Measurements from ENCODE around the gene RUSC1. TPM values are rescaled to one million over a fixed set of nuclear protein-coding genes. Genes with fewer than 3 reads are reported as not detected.

The RUSC1 gene
- polyA plus RNA-seq, 1 of the 3 experiments (the other 2 are of a cell fraction), result 49.9 TPM

DNA sequence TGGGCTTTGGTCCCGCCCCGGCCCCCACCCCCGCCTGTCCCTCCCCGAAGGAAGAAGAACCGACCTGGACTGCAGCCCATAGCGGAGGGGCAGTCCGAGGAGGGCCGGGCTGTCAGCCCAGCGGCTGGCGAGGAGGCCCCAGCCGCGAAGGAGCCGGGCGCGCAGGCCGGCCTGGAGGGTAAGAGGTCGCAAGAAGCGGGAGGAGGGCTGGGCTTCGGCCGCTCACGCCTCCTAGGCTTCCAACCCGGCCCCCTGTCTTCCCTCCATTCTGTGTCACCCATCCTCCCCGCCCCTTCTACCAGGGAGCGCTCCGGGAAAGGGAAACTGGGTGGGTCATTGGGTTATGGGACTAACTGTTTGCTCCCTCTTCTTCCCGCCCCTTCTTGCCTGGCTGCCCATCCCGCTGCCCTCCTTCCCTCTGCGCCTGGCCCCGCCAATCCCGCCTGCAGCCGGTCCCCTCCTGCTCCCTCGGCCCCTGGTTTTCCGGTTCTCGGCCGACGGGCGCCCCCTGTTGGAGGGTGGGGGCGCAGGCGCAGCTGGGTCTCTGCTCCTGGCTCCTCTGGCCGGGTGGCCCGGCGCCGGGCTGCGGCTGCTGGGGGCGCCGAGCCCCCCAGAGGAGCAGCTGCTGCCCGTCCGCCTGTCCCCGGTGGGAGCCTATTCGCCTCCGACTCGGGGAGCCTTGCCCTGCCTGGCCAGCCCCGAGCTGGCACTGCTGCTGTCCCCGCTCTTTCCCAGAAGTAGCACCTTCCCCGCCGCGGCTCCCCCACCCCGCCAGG is 2.4 kb downstream of the RUSC1 start:
- Histone ChIP-seq H3K4me2 (peak overlapping the region; percentile 97), H3K27me3 (ENCODE audit: insufficient read depth) (no peaks in the 10 kb centered on the region), H2AFZ (ENCODE audit: low read depth) (no peak overlapping the region; the same call in 1 of the 2 replicates), H3K36me3 (replicated peaks in 1 of 2; ENCODE audit: control insufficient read depth in 1 of 2, insufficient read depth in 2 of 2, low read length in 1 of 2) (peaks cover 13 to 24% of the 10 kb centered on the region in 2 experiments), H3K4me3 (ENCODE audit: low read depth in 2 of 2, low read length in 1 of 2) (peak overlapping the region; percentile 84 to 95), H4K20me1 (ENCODE audit: insufficient read depth) (0 out of 2 replicates have a peak, but pooled peaks cover 5% of the 10 kb centered on the region), H3K79me2 (ENCODE audit: insufficient read depth) (peaks cover 39% of the 10 kb centered on the region), H3K9me3 (no peaks in the 10 kb centered on the region), H3K27ac (ENCODE audit: low read depth in 2 of 2, low read length in 1 of 2) (peak overlapping the region; percentile 95), H3K9me2 (no peaks in the 10 kb centered on the region), H3K4me1 (ENCODE audit: control insufficient read depth in 1 of 2, insufficient read depth in 2 of 2, low read depth in 1 of 2, low read length in 1 of 2) (peaks cover 12 to 37% of the 10 kb centered on the region in 2 experiments), H3K9ac (peak overlapping the region; percentile 85), H3F3A (replicated peaks; ENCODE audit: insufficient read depth) (peaks cover 21% of the 10 kb centered on the region)
- WGBS (ENCODE audit: low lambda C conversion rate), result 2% methylated on average over 27 of the region's 58 CpGs
- DNase-seq, result peak; percentile 94
- ChIA-PET POLR2A (interaction anchor here (0.9 to 1.4 kb wide), 4 partner anchors 46 to 240 kb away, joined by 3 to 4 read pairs (median 4); partner anchors contain the start of genes ASH1L, CLK2 and SCAMP3), CTCF (interaction anchor here (0.5 to 11.6 kb wide), 26 partner anchors 10 to 842 kb away, joined by 3 to 184 read pairs (median 5); partner anchors contain the start of genes CLK2, ENTREP3, FDPS and HCN3)
- TF ChIP-seq TAF1 (IDR thresholded peaks at IDR 0.05; ENCODE audit: borderline replicate concordance, low read depth, low read length), result peak; percentile 50; the same call in 1 of the 2 replicates
- 0 out of 2 replicates have a peak, but pooled peaks have one; percentile 58 for TF ChIP-seq YY1 (IDR thresholded peaks at IDR 0.05; ENCODE audit: low read depth)
- TF ChIP-seq RCOR1 (IDR thresholded peaks at IDR 0.05; ENCODE audit: low read length), result no peak
- peak; percentile 63 for TF ChIP-seq NRF1 (IDR thresholded peaks at IDR 0.05; ENCODE audit: low read depth, low read length)
- TF ChIP-seq, protein P1, sequence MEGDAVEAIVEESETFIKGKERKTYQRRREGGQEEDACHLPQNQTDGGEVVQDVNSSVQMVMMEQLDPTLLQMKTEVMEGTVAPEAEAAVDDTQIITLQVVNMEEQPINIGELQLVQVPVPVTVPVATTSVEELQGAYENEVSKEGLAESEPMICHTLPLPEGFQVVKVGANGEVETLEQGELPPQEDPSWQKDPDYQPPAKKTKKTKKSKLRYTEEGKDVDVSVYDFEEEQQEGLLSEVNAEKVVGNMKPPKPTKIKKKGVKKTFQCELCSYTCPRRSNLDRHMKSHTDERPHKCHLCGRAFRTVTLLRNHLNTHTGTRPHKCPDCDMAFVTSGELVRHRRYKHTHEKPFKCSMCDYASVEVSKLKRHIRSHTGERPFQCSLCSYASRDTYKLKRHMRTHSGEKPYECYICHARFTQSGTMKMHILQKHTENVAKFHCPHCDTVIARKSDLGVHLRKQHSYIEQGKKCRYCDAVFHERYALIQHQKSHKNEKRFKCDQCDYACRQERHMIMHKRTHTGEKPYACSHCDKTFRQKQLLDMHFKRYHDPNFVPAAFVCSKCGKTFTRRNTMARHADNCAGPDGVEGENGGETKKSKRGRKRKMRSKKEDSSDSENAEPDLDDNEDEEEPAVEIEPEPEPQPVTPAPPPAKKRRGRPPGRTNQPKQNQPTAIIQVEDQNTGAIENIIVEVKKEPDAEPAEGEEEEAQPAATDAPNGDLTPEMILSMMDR (IDR thresholded peaks at IDR 0.05), result peak; percentile 82
- TF ChIP-seq RAD21 (IDR thresholded peaks at IDR 0.05; ENCODE audit: low read length), result peak; percentile 76
- TF ChIP-seq, protein P2, sequence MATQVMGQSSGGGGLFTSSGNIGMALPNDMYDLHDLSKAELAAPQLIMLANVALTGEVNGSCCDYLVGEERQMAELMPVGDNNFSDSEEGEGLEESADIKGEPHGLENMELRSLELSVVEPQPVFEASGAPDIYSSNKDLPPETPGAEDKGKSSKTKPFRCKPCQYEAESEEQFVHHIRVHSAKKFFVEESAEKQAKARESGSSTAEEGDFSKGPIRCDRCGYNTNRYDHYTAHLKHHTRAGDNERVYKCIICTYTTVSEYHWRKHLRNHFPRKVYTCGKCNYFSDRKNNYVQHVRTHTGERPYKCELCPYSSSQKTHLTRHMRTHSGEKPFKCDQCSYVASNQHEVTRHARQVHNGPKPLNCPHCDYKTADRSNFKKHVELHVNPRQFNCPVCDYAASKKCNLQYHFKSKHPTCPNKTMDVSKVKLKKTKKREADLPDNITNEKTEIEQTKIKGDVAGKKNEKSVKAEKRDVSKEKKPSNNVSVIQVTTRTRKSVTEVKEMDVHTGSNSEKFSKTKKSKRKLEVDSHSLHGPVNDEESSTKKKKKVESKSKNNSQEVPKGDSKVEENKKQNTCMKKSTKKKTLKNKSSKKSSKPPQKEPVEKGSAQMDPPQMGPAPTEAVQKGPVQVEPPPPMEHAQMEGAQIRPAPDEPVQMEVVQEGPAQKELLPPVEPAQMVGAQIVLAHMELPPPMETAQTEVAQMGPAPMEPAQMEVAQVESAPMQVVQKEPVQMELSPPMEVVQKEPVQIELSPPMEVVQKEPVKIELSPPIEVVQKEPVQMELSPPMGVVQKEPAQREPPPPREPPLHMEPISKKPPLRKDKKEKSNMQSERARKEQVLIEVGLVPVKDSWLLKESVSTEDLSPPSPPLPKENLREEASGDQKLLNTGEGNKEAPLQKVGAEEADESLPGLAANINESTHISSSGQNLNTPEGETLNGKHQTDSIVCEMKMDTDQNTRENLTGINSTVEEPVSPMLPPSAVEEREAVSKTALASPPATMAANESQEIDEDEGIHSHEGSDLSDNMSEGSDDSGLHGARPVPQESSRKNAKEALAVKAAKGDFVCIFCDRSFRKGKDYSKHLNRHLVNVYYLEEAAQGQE (IDR thresholded peaks at IDR 0.05; ENCODE audit: low read depth, low read length), result no peak
- TF ChIP-seq, protein P3, sequence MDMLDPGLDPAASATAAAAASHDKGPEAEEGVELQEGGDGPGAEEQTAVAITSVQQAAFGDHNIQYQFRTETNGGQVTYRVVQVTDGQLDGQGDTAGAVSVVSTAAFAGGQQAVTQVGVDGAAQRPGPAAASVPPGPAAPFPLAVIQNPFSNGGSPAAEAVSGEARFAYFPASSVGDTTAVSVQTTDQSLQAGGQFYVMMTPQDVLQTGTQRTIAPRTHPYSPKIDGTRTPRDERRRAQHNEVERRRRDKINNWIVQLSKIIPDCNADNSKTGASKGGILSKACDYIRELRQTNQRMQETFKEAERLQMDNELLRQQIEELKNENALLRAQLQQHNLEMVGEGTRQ (IDR thresholded peaks at IDR 0.05; ENCODE audit: borderline replicate concordance, low read depth, low read length), result no peak
- TF ChIP-seq, protein P4, sequence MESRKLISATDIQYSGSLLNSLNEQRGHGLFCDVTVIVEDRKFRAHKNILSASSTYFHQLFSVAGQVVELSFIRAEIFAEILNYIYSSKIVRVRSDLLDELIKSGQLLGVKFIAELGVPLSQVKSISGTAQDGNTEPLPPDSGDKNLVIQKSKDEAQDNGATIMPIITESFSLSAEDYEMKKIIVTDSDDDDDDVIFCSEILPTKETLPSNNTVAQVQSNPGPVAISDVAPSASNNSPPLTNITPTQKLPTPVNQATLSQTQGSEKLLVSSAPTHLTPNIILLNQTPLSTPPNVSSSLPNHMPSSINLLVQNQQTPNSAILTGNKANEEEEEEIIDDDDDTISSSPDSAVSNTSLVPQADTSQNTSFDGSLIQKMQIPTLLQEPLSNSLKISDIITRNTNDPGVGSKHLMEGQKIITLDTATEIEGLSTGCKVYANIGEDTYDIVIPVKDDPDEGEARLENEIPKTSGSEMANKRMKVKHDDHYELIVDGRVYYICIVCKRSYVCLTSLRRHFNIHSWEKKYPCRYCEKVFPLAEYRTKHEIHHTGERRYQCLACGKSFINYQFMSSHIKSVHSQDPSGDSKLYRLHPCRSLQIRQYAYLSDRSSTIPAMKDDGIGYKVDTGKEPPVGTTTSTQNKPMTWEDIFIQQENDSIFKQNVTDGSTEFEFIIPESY (IDR thresholded peaks at IDR 0.05; ENCODE audit: borderline replicate concordance, low read depth), result no peak
- TF ChIP-seq, protein P5, sequence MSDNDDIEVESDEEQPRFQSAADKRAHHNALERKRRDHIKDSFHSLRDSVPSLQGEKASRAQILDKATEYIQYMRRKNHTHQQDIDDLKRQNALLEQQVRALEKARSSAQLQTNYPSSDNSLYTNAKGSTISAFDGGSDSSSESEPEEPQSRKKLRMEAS (IDR thresholded peaks at IDR 0.05; ENCODE audit: low read depth), result peak; percentile 45
- TF ChIP-seq RFX5 (IDR thresholded peaks at IDR 0.05; ENCODE audit: low read length), result no peak
- no peak for TF ChIP-seq FOXJ3 (CRISPR knock-in tag; IDR thresholded peaks at IDR 0.05)
- peak; percentile 55 for TF ChIP-seq SMC3 (IDR thresholded peaks at IDR 0.05; ENCODE audit: low read depth, low read length)
- TF ChIP-seq JUND (IDR thresholded peaks at IDR 0.05), result no peak
- peak; percentile 58 for TF ChIP-seq GABPA (IDR thresholded peaks at IDR 0.05; ENCODE audit: low read depth)
- TF ChIP-seq MEF2A (IDR thresholded peaks at IDR 0.05; ENCODE audit: borderline replicate concordance, low read depth), result no peak
- TF ChIP-seq GATA2 (CRISPR knock-in tag; IDR thresholded peaks at IDR 0.05), result no peak
- TF ChIP-seq RXRA (IDR thresholded peaks at IDR 0.05; ENCODE audit: borderline replicate concordance, low read depth), result peak; percentile 25; the same call in 1 of the 2 replicates
- 0 out of 4 replicates have a peak, but pooled peaks of 1 of the 2 experiments have one; percentile 21 for TF ChIP-seq EP300 (IDR thresholded peaks at IDR 0.05; ENCODE audit: borderline replicate concordance in 1 of 2, low read depth in 1 of 2, low read length in 1 of 2)
- no peak for TF ChIP-seq POLR2AphosphoS5 (IDR thresholded peaks at IDR 0.05; ENCODE audit: low read depth, low read length)
- TF ChIP-seq ELF1 (IDR thresholded peaks at IDR 0.05), result peak; percentile 50
- TF ChIP-seq, protein P6, sequence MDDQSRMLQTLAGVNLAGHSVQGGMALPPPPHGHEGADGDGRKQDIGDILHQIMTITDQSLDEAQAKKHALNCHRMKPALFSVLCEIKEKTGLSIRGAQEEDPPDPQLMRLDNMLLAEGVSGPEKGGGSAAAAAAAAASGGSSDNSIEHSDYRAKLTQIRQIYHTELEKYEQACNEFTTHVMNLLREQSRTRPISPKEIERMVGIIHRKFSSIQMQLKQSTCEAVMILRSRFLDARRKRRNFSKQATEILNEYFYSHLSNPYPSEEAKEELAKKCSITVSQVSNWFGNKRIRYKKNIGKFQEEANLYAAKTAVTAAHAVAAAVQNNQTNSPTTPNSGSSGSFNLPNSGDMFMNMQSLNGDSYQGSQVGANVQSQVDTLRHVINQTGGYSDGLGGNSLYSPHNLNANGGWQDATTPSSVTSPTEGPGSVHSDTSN (IDR thresholded peaks at IDR 0.05), result peak; percentile 38; the same call in 1 of the 2 replicates
- TF ChIP-seq FOXM1 (IDR thresholded peaks at IDR 0.05; ENCODE audit: low read depth), result no peak

Data from SK-N-SH (cell line).